IMR-90 (cell line): ENCODE data around the gene PDLIM4. TPM values are rescaled to one million over a fixed set of nuclear protein-coding genes. Genes with fewer than 3 reads are reported as not detected.

ENCODE experiments used
- ATAC-seq: fragments of 200-7000 bp; cut with Tn5 transposase; 2 replicates; pipeline ENCODE4 v1.9.1; 2020; ENCODE audit warnings: low read depth, mild to moderate bottlenecking, moderate library complexity
- BruUV-seq: library from RNA; stranded (reverse); fragments of 400-500 nt; replicated peaks from 2 replicates; lab custom pipeline; 2021; lab: Mats Ljungman, UMichigan
- CTCF ChIA-PET: fragments of 300-600 bp; formaldehyde crosslinking; extraction: SDS; loops from one replicate; lab custom pipeline; 2021; ENCODE audit warnings: antibody characterized with exemption; lab: Yijun Ruan, JAX
- POLR2A ChIA-PET: fragments of 300-600 bp; sonication (Branson Sonifier 250); formaldehyde crosslinking; loops from one replicate; lab custom pipeline; 2022; ENCODE audit warnings: antibody characterized with exemption; ENCODE audit not compliant: unreplicated experiment; lab: Charles Lee
- DNase-seq: peaks from one replicate; pipeline ENCODE4 v3.0.0; 2013
- H2AFZ ChIP-seq: replicated peaks from 2 replicates; pipeline ENCODE3; 2013; ENCODE audit warnings: low read length, mild to moderate bottlenecking; ENCODE audit not compliant: poor library complexity
- H2AK5ac ChIP-seq: 2 replicates; pipeline ENCODE4 v1.6.1; 2013; ENCODE audit warnings: low read depth, low read length, inconsistent platforms
- H2AK9ac ChIP-seq: replicated peaks from 2 replicates; pipeline ENCODE3; 2013; ENCODE audit warnings: mild to moderate bottlenecking, low read depth, low read length, moderate library complexity; ENCODE audit not compliant: poor library complexity
- H2BK120ac ChIP-seq: 2 replicates; pipeline ENCODE4 v1.6.1; 2013; ENCODE audit warnings: low read depth, low read length, inconsistent platforms
- H2BK15ac ChIP-seq: 3 replicates; pipeline ENCODE4 v1.6.1; 2013; ENCODE audit warnings: low read depth, low read length, inconsistent platforms
- H2BK20ac ChIP-seq: 2 replicates; pipeline ENCODE4 v1.6.1; 2013; ENCODE audit warnings: low read depth, mild to moderate bottlenecking, inconsistent platforms, low read length, moderate library complexity
- H2BK5ac ChIP-seq: 2 replicates; pipeline ENCODE4 v1.6.1; 2013; ENCODE audit warnings: mild to moderate bottlenecking, low read depth, low read length, inconsistent platforms; ENCODE audit not compliant: poor library complexity, severe bottlenecking
- H3K14ac ChIP-seq: replicated peaks from 2 replicates; pipeline ENCODE4 v1.6.1; 2013; ENCODE audit warnings: low read depth, low read length, inconsistent platforms
- H3K18ac ChIP-seq: 2 replicates; pipeline ENCODE4 v1.6.1; 2013; ENCODE audit warnings: low read depth, low read length, control low read depth
- H3K23ac ChIP-seq: 2 replicates; pipeline ENCODE4 v1.6.1; 2013; ENCODE audit warnings: low read depth, low read length, inconsistent platforms
- H3K27ac ChIP-seq: 2 replicates; pipeline ENCODE4 v1.5.1; 2013; ENCODE audit warnings: mild to moderate bottlenecking, control low read depth, low read length; ENCODE audit not compliant: insufficient read depth
- H3K27me3 ChIP-seq: 2 replicates; pipeline ENCODE4 v1.6.1; 2013; ENCODE audit warnings: low read length; ENCODE audit not compliant: control insufficient read depth, insufficient read depth
- H3K36me3 ChIP-seq: 2 replicates; pipeline ENCODE4 v1.6.1; 2013; ENCODE audit warnings: low read length, mixed read lengths; ENCODE audit not compliant: control insufficient read depth, insufficient read depth
- H3K4ac ChIP-seq: 2 replicates; pipeline ENCODE4 v1.6.1; 2013; ENCODE audit warnings: low read depth, low read length, inconsistent platforms
- H3K4me1 ChIP-seq: 2 replicates; pipeline ENCODE4 v1.6.1; 2013; ENCODE audit warnings: low read length, mixed read lengths; ENCODE audit not compliant: control insufficient read depth, insufficient read depth
- H3K4me2 ChIP-seq: 2 replicates; pipeline ENCODE4 v1.6.1; 2013; ENCODE audit warnings: low read depth, mild to moderate bottlenecking, control low read depth, low read length, moderate library complexity
- H3K4me3 ChIP-seq: 2 replicates; pipeline ENCODE4 v1.5.1; 2013; ENCODE audit warnings: low read depth, mild to moderate bottlenecking, control low read depth, low read length, moderate library complexity; ENCODE audit not compliant: insufficient read depth
- H3K56ac ChIP-seq: 2 replicates; pipeline ENCODE4 v1.6.1; 2013; ENCODE audit warnings: low read length, inconsistent platforms; ENCODE audit not compliant: insufficient read depth; ENCODE audit errors: extremely low read depth
- H3K79me1 ChIP-seq, 2 experiments: 2 replicates each; pipeline ENCODE4 v1.6.1; 2013; ENCODE audit warnings: low read length in 2 of 2, inconsistent platforms in 1 of 2, low read depth in 1 of 2
- H3K9ac ChIP-seq: 2 replicates; pipeline ENCODE4 v1.6.1; 2013; ENCODE audit warnings: low read depth, low read length, control low read depth
- H3K9me1 ChIP-seq: 2 replicates; pipeline ENCODE4 v1.6.1; 2013; ENCODE audit warnings: low read length, inconsistent platforms; ENCODE audit not compliant: insufficient read depth
- H3K9me3 ChIP-seq: 2 replicates; pipeline ENCODE4 v1.6.1; 2013; ENCODE audit warnings: low read length; ENCODE audit not compliant: control insufficient read depth, insufficient read depth
- H4K20me1 ChIP-seq: 2 replicates; pipeline ENCODE4 v1.6.1; 2013; ENCODE audit warnings: low read length, inconsistent platforms; ENCODE audit not compliant: insufficient read depth
- H4K5ac ChIP-seq: 2 replicates; pipeline ENCODE4 v1.6.1; 2013; ENCODE audit warnings: mild to moderate bottlenecking, low read depth, low read length, control low read depth
- H4K8ac ChIP-seq, 2 experiments: 2 replicates each; pipeline ENCODE4 v1.6.1; 2013; ENCODE audit warnings: low read depth in 2 of 2, low read length in 2 of 2, control low read depth in 1 of 2, inconsistent platforms in 1 of 2
- H4K91ac ChIP-seq: 2 replicates; pipeline ENCODE4 v1.6.1; 2013; ENCODE audit warnings: low read depth, low read length, inconsistent platforms; ENCODE audit not compliant: insufficient read depth
- BHLHE40 ChIP-seq: fragments of 150-350 bp; IDR thresholded peaks from 2 replicates; pipeline ENCODE4 v1.6.1; 2016; ENCODE audit warnings: mild to moderate bottlenecking, low read depth, low read length
- POLR2A ChIP-seq: IDR thresholded peaks from 2 replicates; pipeline ENCODE4 v1.6.1; 2012; ENCODE audit warnings: mild to moderate bottlenecking, low read depth, low read length
- WGBS, 2 experiments: methylation state at CpG; one replicate each; pipeline versions ENCODE4 v1.1.5 to v1.1.7; 2013; ENCODE audit warnings: missing lambda C conversion rate in 2 of 2; ENCODE audit not compliant: insufficient read length in 1 of 2; ENCODE audit errors: extremely low coverage in 2 of 2; 5-methylcytosine and 5-hydroxymethylcytosine counted together
- dilution Hi-C: fragments of 300-500 bp; cut with HindIII; formaldehyde crosslinking; loops from one replicate; pipeline ENCODE4 v1.14.3; 2018; ENCODE audit warnings: low sequenced_read_pairs; ENCODE audit not compliant: unreplicated experiment
- in situ Hi-C: fragments of 300-500 bp; cut with MboI; formaldehyde crosslinking; loops from 3 replicates; pipeline ENCODE4 v1.14.3; 2019; ENCODE audit warnings: low sequenced_read_pairs, inconsistent platforms, mixed read lengths
- intact Hi-C: fragments of 100-400 bp; cut with micrococcal nuclease; formaldehyde crosslinking; loops from 2 replicates; pipeline ENCODE4 v1.10.0; 2022
- polyA plus RNA-seq, 3 experiments: library from polyadenylated mRNA; depleted of rRNA; stranded (reverse); fragments of >200 nt; gene quantifications; 2 replicates each; pipeline ENCODE4 v1.2.3, GENCODE V29; 2012; ENCODE audit warnings: low replicate concordance in 1 of 3
- total RNA-seq: library from RNA; depleted of rRNA; stranded (reverse); fragments of >200 nt; gene quantifications from 2 replicates; pipeline ENCODE4 v1.2.3, GENCODE V29; 2012

PDLIM4 gene
- total and polyA plus RNA-seq, 2 of the 4 experiments (the other 2 are of a cell fraction) = 61.1 to 214 TPM

- 0 out of 2 replicates have a peak, but pooled peaks cover 3% of the 10 kb centered on the region for H3K9me1 ChIP-seq
- dilution Hi-C loops = no loop called here
- no peaks in the 10 kb centered on the region for H3K4me1 ChIP-seq
- H2BK15ac ChIP-seq = no peak overlapping the region
- BruUV-seq = no TSS peak
- H3K4ac ChIP-seq = no peak overlapping the region
- H3K9ac ChIP-seq = no peak overlapping the region
- no peak overlapping the region for H2AK5ac ChIP-seq
- H3K56ac ChIP-seq = no peak overlapping the region
- H3K9me3 ChIP-seq = no peaks in the 10 kb centered on the region
- H3K79me1 ChIP-seq = no peaks in the 10 kb centered on the region
- no peak for TF ChIP-seq BHLHE40
- no peak for TF ChIP-seq POLR2A
- intact Hi-C loops = no loop called here
- H3K4me3 ChIP-seq = no peak overlapping the region
- ATAC-seq = no peak
- no peak overlapping the region for H4K91ac ChIP-seq
- ChIA-PET CTCF (no interaction called here), POLR2A (no interaction called here)
- H2AFZ ChIP-seq = no peak overlapping the region
- no peak overlapping the region for H3K4me2 ChIP-seq
- in situ Hi-C loops = no loop called here
- H3K36me3 ChIP-seq = no peaks in the 10 kb centered on the region
- no peak overlapping the region for H2BK5ac ChIP-seq
- no peaks in the 10 kb centered on the region; the same call in 1 of the 2 replicates for H3K27me3 ChIP-seq
- no peaks in the 10 kb centered on the region for H4K20me1 ChIP-seq
- H4K8ac ChIP-seq = no peak overlapping the region
- no CpG with 5 or more reads among the region's 7 CpGs for WGBS, 2 experiments
- DNase-seq = no peak
- no peak overlapping the region for H3K23ac ChIP-seq
- no peak overlapping the region for H3K18ac ChIP-seq
- no peak overlapping the region for H4K5ac ChIP-seq
- no peak overlapping the region for H2BK120ac ChIP-seq
- H2AK9ac ChIP-seq = no peak overlapping the region
- H2BK20ac ChIP-seq = no peak overlapping the region
- no peak overlapping the region for H3K14ac ChIP-seq
- H3K27ac ChIP-seq = no peak overlapping the region
Observed at GRCh38 chr5:132233811-132234683, 23.4 kb upstream of the PDLIM4 start.
